GDM1 (cell line): ENCODE results near the gene CACNB4.
"Not testable (repeated sequence)": the region's sequence is repeated elsewhere in the genome, so short reads cannot be mapped to it uniquely, and the experiment has no call there.

Experiments
- DNase-seq: peaks from one replicate; lab custom pipeline; 2025; lab: John Stamatoyannopoulos, UW

CACNB4 gene

DNA sequence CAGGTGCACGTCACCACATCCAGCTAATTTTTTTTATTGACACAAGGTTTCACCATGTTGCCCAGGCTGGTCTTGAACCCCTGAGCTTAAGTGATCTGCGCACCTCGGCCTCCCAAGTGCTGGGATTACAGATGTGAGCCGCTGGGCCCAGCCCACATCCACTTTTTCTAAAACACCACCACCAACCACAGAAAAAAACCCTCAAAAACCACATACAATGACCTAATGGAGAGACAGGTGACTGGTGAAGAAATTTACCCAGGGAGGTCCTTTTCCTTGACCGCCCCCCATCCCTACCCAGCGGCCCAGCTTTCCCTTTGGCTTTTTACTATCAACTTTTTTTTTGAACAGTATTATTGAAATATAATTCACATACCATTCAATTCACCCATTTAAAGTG is 47.9 kb downstream of the CACNB4 start:
- no peak for DNase-seq

DNA sequence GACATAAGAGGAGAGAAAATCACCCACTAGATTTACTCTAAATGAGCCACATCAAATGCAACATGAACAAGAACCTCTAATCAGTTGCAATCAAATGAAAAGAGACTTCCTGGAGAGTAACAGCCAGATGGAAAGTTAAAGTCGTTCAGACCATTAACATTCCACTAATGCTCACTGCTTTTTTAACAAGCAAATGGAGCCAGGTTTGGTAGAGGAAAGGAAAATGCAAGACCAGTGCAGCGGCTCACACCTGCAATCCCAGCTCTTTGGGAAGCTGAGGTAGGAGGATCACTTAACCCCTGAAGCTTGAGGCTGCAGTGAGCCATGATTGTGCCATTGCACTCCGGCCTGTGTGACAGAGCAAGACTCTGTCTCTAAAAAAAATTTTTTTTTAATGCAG is 48.5 kb downstream of the CACNB4 start:
- DNase-seq, result no peak

- DNase-seq, result no peak
Measured at GRCh38 chr2:152049541-152049940, 49.3 kb downstream of the CACNB4 start.

DNA sequence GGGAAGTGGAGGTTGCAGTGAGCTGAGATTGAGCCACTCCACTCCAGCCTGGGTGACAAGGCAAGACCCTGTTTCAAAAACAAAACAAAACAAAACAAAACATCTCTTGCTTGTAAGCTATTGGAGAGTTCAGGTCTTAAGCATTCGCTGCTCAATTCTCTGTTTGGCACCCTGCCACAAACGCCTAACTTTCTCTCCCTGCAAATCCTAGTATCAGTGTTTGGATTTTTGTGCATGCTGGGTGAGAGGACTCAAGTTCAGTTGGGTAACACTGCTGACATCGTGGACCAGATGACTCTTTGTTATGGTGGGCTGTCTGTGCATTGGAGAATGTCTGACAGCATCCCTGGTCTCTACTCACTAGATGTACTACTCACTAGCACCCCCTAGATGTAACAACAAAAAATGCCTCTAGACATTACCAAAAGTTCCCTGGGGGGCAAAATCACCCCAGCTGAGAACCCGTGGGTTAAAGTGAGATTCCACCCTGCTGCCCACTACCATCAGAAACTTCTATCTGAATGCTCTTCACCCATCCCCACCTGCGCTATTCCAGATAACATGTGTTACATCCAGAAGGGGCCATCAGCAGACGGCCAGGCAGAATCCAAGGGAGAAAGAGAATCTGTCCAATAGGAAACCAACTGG is 50.9 kb downstream of the CACNB4 start:
- no peak for DNase-seq

DNA sequence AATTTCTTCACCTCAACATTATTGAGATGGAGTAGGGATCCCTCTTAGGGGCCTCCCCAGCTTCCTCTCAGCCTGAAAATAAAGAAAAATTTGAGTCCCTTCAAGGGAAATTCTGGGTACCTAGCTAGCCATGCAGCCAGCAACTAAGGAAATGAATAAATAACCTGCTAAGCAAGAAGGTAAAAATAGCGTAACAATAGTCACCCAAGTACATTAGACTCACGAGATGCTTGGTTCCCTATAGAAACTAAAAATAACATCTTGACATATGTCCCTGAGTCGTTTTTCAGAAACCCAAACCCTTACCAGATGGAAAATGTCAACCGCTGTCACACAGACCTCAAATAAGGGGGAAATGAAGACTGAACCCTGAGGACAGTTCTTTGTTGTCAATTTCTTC is 51.9 kb downstream of the CACNB4 start:
- no peak for DNase-seq

DNA sequence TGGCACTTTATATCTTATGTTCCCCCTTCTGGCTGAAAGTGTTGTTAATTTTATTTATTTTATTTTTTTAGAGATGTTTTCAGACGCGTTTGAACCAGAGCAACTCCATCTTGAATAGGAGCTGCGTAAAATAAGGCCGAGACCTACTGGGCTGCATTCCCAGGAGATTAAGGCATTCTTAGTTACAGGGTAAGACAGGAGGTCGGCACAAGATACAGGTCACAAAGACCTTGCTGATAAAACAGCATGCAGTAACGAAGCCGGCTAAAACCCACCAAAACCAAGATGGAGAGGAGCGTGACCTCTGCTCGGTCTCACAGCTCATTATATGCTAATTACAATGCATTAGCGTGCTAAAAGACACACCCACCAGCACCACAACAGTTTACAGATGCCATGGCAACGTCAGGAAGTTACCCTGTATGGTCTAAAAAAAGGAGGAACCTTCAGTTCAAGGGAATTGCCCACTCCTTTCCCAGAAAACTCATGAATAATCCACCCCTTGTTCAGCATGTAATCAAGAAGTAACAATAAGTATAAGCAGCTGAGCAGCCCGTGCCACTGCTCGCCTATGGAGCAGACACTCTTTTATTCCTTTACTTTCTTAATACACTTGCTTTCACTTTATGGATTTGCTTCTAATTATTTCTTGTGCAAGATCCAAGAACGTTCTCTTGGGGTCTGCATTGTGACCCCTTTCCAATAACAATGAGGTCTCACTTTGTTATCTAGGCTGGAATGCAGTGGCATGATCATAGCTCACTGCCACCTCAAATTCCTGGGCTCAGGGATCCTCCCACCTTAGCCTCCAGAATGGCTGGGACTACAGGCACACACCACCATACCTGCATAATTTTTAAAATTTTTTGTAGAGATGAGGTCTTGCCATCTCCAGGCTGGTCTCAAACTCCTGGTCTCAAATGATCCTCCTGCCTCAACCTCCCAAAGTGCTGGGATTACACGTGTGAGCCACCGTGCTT is 55.9 kb downstream of the CACNB4 start:
- no peak for DNase-seq

DNA sequence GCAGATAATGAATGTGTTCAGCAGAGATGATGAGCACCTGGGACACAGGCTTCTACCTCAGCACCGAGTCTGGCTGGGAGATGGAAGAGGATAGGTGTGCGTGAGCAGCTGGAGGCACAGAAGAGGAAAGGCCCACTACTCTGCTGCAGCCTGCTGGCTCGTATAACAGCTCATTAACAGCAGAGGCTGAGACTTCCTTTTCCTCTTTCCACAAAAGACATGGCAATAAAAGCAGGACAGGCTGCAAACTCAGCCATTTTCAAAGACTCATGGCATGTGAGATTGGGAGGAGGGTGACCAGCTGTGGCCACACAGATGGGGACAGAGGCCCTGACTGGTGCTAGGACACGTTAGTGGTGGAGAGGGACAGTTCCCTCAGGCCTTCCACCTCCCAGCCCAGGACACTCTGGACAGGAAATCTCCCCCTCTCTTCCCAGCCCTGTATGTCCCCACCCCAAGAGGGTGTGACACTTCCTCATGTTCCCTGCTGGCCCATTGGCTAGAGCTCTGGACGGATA is 60.3 kb downstream of the CACNB4 start:
- peak; percentile 26 for DNase-seq

DNA sequence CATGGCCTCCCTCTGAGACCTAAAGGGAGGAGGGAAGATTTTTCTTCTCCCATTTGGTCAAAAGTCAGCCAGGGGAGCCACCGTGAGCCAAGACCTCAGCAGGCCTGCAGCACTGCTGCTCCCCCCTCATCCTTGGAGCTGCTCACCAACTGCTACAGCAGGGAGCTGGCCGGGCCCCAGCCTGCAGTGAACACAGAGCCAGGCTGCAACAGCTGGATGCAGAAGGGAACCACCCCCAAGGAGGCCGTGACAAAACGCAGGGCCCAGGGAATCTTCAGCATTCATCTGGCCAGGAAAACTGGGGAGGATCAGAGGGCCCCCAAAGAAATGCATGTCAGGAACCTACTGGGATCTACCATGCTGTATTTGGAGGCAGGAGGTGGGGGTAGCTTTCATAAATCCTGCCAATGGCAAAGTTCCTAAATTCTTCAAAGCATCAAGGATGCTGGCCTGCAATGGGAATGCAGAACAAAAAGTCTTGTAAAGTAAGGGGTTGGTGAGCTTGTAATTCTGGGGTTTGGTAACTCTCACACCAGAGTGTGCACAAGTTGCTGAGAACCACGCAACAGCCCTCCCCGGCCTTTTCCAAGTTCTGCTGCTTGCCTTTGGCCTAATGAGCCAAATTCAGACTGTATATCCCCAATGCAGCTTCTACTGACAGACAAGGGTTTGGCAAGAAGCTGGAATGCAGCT is 61.0 kb downstream of the CACNB4 start:
- no peak for DNase-seq

- peak; percentile 68 for DNase-seq
Measured at GRCh38 chr2:152036611-152037469, 62.0 kb downstream of the CACNB4 start.

DNA sequence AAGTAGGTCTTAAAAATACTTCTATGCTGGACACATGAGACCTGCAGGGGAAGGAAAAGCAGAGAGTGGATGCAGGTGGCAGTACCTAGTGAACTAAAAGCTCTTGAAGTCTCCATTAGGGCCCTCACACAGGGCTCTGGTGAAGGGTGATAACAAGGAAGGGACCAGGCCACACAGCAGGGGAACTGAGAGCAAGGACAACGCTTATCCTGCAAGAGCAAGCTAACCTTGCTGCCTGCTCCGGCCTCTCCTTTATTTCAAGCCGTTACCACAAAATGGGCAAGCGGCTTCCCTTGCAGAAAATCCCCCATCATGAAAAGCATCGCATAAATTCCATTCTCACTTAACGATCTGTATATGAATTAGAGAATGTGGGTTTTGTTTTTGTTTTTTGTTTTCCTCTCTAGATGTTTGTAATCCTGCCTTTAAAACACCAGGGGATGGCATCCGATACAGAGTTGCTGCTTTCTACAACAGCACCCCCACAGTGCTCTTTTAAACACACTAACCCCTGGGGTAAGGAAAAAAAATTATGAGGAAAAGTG is 64.5 kb downstream of the CACNB4 start:
- no peak for DNase-seq

DNA sequence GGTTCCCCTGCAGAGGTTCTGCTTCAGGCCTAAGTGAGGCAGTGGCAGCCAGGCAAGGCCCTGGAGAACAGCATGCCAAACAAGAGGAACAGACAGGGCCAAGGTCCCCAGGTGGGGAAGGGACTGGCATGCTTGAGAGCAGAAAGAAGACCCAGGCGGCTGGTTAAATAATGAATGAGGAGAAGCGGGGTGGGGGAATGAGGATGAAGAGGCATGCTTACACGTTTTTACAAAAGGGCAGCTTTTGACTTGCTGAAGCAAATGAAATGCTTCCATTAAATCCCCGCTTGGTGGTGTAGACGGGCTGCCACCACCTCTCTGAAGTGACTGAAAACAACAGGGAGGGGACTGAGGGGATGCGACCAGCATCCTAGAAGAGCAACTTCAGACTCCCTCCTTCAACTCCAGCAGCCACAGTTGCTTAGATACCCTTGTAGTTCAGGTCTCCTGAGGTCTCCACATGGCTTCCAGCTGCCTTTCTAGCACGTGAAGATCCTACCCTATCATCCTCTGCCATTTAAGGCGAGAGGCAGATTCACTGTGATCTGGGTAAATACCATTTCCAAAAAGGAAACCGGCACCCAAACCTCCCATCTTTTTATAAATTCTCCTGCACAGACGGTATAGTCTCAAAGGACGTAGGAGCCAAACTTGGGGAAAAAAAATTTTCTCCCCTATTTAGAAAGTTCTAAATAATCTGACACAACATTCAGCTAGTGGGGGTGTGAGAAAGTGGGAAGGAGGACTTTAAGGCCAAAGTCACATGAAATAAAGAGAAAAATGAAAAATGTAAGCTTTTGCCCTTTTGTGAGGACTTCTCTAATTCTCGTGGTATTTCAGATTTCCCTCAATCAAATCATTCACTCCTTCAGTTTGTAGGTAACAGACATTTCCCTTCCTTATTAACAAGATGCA is 65.6 kb downstream of the CACNB4 start:
- DNase-seq, result no peak

GRCh38 chr2:152031747-152032306 is 67.0 kb downstream of the CACNB4 start:
- DNase-seq, result no peak

- not testable (repeated sequence) for DNase-seq
Measured at GRCh38 chr2:152030596-152031328, 68.1 kb downstream of the CACNB4 start.

- DNase-seq, result no peak
Measured at GRCh38 chr2:152028182-152028862, 70.5 kb downstream of the CACNB4 start.

GRCh38 chr2:152025678-152026287 is 73.1 kb downstream of the CACNB4 start:
- peak; percentile 76 for DNase-seq

- no peak for DNase-seq
Measured at GRCh38 chr2:152024477-152024876, 74.4 kb downstream of the CACNB4 start.

DNA sequence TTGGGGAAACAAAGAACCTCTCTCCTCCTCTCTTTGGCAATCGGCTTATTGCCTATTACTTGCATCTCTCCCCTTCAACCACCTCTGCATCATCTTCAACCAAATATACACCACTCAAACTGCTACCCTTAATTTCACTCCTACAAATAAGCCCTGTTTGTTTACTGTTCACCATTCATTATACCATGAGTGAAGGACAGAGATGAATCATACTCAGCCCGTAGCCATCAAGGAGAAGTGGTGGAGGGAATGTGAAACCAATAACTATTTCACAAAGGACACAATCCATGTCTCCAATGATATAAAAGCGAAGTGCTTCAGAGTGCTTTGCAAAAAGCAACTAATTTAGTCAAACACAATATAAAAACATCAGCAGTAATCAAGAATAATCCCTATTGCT is 76.8 kb downstream of the CACNB4 start:
- no peak for DNase-seq

- not testable (repeated sequence) for DNase-seq
Measured at GRCh38 chr2:152021001-152021400, 77.8 kb downstream of the CACNB4 start.
